H9 (cell line): ENCODE results near the gene ITPA. TPM values are rescaled to one million over a fixed set of nuclear protein-coding genes. Genes with fewer than 3 reads are reported as not detected.
A peak's percentile ranks its signal among the peaks of the same experiment; 100 is the strongest.

ENCODE experiments used
- DNase-seq: peaks from one replicate; pipeline ENCODE4 v3.0.0-alpha.2; 2017
- H2AFZ ChIP-seq: one replicate; pipeline ENCODE4 v1.6.1; 2013; ENCODE audit warnings: mild to moderate bottlenecking, low read length, control low read depth, moderate library complexity
- H2AK5ac ChIP-seq: 2 replicates; pipeline ENCODE4 v1.6.1; 2013; ENCODE audit warnings: low read length, control low read depth, mixed read lengths; ENCODE audit not compliant: insufficient read length
- H2BK120ac ChIP-seq: one replicate; pipeline ENCODE4 v1.6.1; 2013; ENCODE audit warnings: low read depth, mild to moderate bottlenecking, low read length, control low read depth, inconsistent platforms; ENCODE audit not compliant: poor library complexity, severe bottlenecking
- H2BK12ac ChIP-seq: 2 replicates; pipeline ENCODE4 v1.6.1; 2013; ENCODE audit warnings: low read length, control low read depth, mixed read lengths, low read depth; ENCODE audit not compliant: insufficient read length
- H2BK15ac ChIP-seq: 2 replicates; pipeline ENCODE4 v1.6.1; 2013; ENCODE audit warnings: low read depth, low read length, control low read depth
- H2BK20ac ChIP-seq: one replicate; pipeline ENCODE4 v1.6.1; 2013; ENCODE audit warnings: low read depth, mild to moderate bottlenecking, low read length, control low read depth, inconsistent platforms; ENCODE audit not compliant: poor library complexity, severe bottlenecking
- H2BK5ac ChIP-seq: 2 replicates; pipeline ENCODE4 v1.6.1; 2013; ENCODE audit warnings: low read length, control low read depth, mixed read lengths; ENCODE audit not compliant: insufficient read length
- H3K14ac ChIP-seq: 2 replicates; pipeline ENCODE4 v1.6.1; 2013; ENCODE audit warnings: low read length, control low read depth; ENCODE audit not compliant: insufficient read depth
- H3K18ac ChIP-seq: 2 replicates; pipeline ENCODE4 v1.6.1; 2013; ENCODE audit warnings: low read depth, mild to moderate bottlenecking, mixed read lengths, low read length, control low read depth; ENCODE audit not compliant: insufficient read length
- H3K23ac ChIP-seq: 2 replicates; pipeline ENCODE4 v1.6.1; 2013; ENCODE audit warnings: low read length, control low read depth, mixed read lengths, low read depth; ENCODE audit not compliant: insufficient read length
- H3K23me2 ChIP-seq: 2 replicates; pipeline ENCODE4 v1.6.1; 2013; ENCODE audit warnings: low read depth, mild to moderate bottlenecking, mixed read lengths, low read length, control low read depth; ENCODE audit not compliant: insufficient read length, poor library complexity, severe bottlenecking
- H3K27ac ChIP-seq: 2 replicates; pipeline ENCODE4 v1.5.1; 2013; ENCODE audit warnings: low read length, control low read depth, mixed read lengths, low read depth; ENCODE audit not compliant: insufficient read length
- H3K27me3 ChIP-seq: 2 replicates; pipeline ENCODE4 v1.6.1; 2013; ENCODE audit warnings: low read length, control low read depth, inconsistent platforms; ENCODE audit not compliant: insufficient read depth
- H3K4ac ChIP-seq: 2 replicates; pipeline ENCODE4 v1.6.1; 2013; ENCODE audit warnings: low read depth, mild to moderate bottlenecking, control low read depth, inconsistent platforms, low read length, moderate library complexity
- H3K4me1 ChIP-seq: 2 replicates; pipeline ENCODE4 v1.6.1; 2013; ENCODE audit warnings: low read length, control low read depth, inconsistent platforms; ENCODE audit not compliant: insufficient read depth
- H3K4me2 ChIP-seq: 2 replicates; pipeline ENCODE4 v1.6.1; 2013; ENCODE audit warnings: low read length, control low read depth, mixed read lengths; ENCODE audit not compliant: insufficient read length, insufficient read depth
- H3K56ac ChIP-seq: 2 replicates; pipeline ENCODE4 v1.6.1; 2013; ENCODE audit warnings: low read depth, mild to moderate bottlenecking, mixed read lengths, low read length, control low read depth; ENCODE audit not compliant: insufficient read length
- H3K79me1 ChIP-seq: 2 replicates; pipeline ENCODE4 v1.6.1; 2013; ENCODE audit warnings: low read depth, mild to moderate bottlenecking, moderate library complexity, low read length, control low read depth, inconsistent platforms; ENCODE audit not compliant: insufficient read depth, poor library complexity, severe bottlenecking
- H3K79me2 ChIP-seq: 2 replicates; pipeline ENCODE4 v1.6.1; 2013; ENCODE audit warnings: low read length, control low read depth, inconsistent platforms; ENCODE audit not compliant: insufficient read depth
- H3K9ac ChIP-seq: 2 replicates; pipeline ENCODE4 v1.6.1; 2013; ENCODE audit warnings: low read length, control low read depth, mixed read lengths; ENCODE audit not compliant: insufficient read length; ENCODE audit errors: extremely low read depth
- H3K9me3 ChIP-seq: one replicate; pipeline ENCODE4 v1.6.1; 2013; ENCODE audit warnings: low read depth, low read length, inconsistent platforms; ENCODE audit not compliant: control insufficient read depth
- H3T11ph ChIP-seq: one replicate; pipeline ENCODE4 v1.6.1; 2013; ENCODE audit warnings: mild to moderate bottlenecking, low read length, control low read depth, inconsistent platforms
- H4K20me1 ChIP-seq: one replicate; pipeline ENCODE4 v1.6.1; 2013; ENCODE audit not compliant: control insufficient read depth, insufficient read length, insufficient read depth
- H4K5ac ChIP-seq: 2 replicates; pipeline ENCODE4 v1.6.1; 2013; ENCODE audit warnings: low read depth, mild to moderate bottlenecking, mixed read lengths, low read length, control low read depth; ENCODE audit not compliant: insufficient read length
- H4K8ac ChIP-seq: replicated peaks from 2 replicates; pipeline ENCODE4 v1.6.1; 2013; ENCODE audit warnings: low read length, control low read depth, mixed read lengths, low read depth; ENCODE audit not compliant: insufficient read length
- H4K91ac ChIP-seq: 2 replicates; pipeline ENCODE4 v1.6.1; 2013; ENCODE audit warnings: low read depth, mild to moderate bottlenecking, moderate library complexity, mixed read lengths, low read length, control low read depth; ENCODE audit not compliant: insufficient read length
- H3K27ac Mint-ChIP-seq, 3 experiments: 2 replicates in 2 of 3; 3 replicates in 1 of 3; pipeline ENCODE4 v1.8.0; 2020 to 2021; ENCODE audit warnings: mixed read lengths in 3 of 3, mild to moderate bottlenecking in 1 of 3, moderate library complexity in 1 of 3
- H3K27me3 Mint-ChIP-seq: 2 replicates; pipeline ENCODE4 v1.8.0; 2021; ENCODE audit warnings: low read depth, mild to moderate bottlenecking, moderate library complexity, mixed read lengths
- H3K36me3 Mint-ChIP-seq, 3 experiments: 2 replicates in 2 of 3; 3 replicates in 1 of 3; pipeline ENCODE4 v1.8.0; 2020 to 2021; ENCODE audit warnings: low read depth in 3 of 3, mixed read lengths in 3 of 3; ENCODE audit not compliant: insufficient read depth in 1 of 3
- H3K4me1 Mint-ChIP-seq, 2 experiments: 2 replicates each; pipeline ENCODE4 v1.8.0; 2020; ENCODE audit warnings: mixed read lengths in 2 of 2
- H3K4me3 Mint-ChIP-seq, 2 experiments: 2 replicates in 1 of 2; 3 replicates in 1 of 2; pipeline ENCODE4 v1.8.0; 2020 to 2021; ENCODE audit warnings: mild to moderate bottlenecking in 2 of 2, mixed read lengths in 2 of 2, moderate library complexity in 1 of 2
- H3K9me3 Mint-ChIP-seq, 2 experiments: 2 replicates in 1 of 2; 3 replicates in 1 of 2; pipeline ENCODE4 v1.8.0; 2020; ENCODE audit warnings: mild to moderate bottlenecking in 2 of 2, mixed read lengths in 2 of 2, moderate library complexity in 1 of 2
- CTCF ChIP-seq: fragments of 200-600 bp; sonication (generic); conservative IDR thresholded peaks from 3 replicates; pipeline ENCODE4 v1.8.0; 2021; ENCODE audit warnings: antibody characterized with exemption, mild to moderate bottlenecking
- total RNA-seq: library from RNA; stranded (reverse); gene quantifications from 2 replicates; pipeline ENCODE4 v1.2.1, GENCODE V29; 2021

The ITPA gene
- total RNA-seq, 1 experiment from 2014 or later, result 74.5 TPM

- Histone ChIP-seq H2BK20ac (no peak overlapping the region), H3K4ac (no peak overlapping the region), H3K79me2 (no peaks in the 10 kb centered on the region), H3K14ac (no peak overlapping the region), H3K27ac (no peak overlapping the region), H3T11ph (no peak overlapping the region), H3K27me3 (no peaks in the 10 kb centered on the region), H2AFZ (no peak overlapping the region), H2BK12ac (no peak overlapping the region), H3K9me3 (no peaks in the 10 kb centered on the region), H3K23me2 (no peaks in the 10 kb centered on the region), H3K18ac (no peak overlapping the region), H3K9ac (no peak overlapping the region), H2BK15ac (no peak overlapping the region), H2BK5ac (no peak overlapping the region), H3K56ac (no peak overlapping the region), H4K5ac (no peak overlapping the region), H3K4me1 (no peaks in the 10 kb centered on the region), H3K23ac (no peak overlapping the region), H2BK120ac (no peak overlapping the region), H3K4me2 (no peak overlapping the region), H2AK5ac (no peak overlapping the region), H3K79me1 (no peaks in the 10 kb centered on the region), H4K91ac (no peak overlapping the region), H4K20me1 (no peaks in the 10 kb centered on the region), H4K8ac (no peak overlapping the region)
- H3K36me3 Mint-ChIP-seq, result peaks cover 1 to 17% (median 13%) of the 10 kb centered on the region in 3 experiments; a peak in 5 of 7 replicates
- no peak for TF ChIP-seq CTCF
- no peaks in the 10 kb centered on the region for H3K27me3 Mint-ChIP-seq
- H3K27ac Mint-ChIP-seq, result peak overlapping the region in 1 of 3 experiments; percentile 28; a peak in 1 of 7 replicates
- H3K4me3 Mint-ChIP-seq, result no peak overlapping the region
- H3K9me3 Mint-ChIP-seq, result no peaks in the 10 kb centered on the region
- H3K4me1 Mint-ChIP-seq, result no peaks in the 10 kb centered on the region
- DNase-seq, result no peak
These were observed 53.3 kb downstream of the ITPA start for GRCh38 chr20:3262566-3262965.
